AG04449 (cell line): ENCODE data around the gene TBL1X.

Source experiments
- CTCF ChIA-PET: fragments of 350-600 bp; formaldehyde crosslinking; extraction: SDS; loops from one replicate; lab custom pipeline; 2021; ENCODE audit warnings: antibody characterized with exemption; lab: Yijun Ruan, JAX
- POLR2A ChIA-PET: fragments of 400-600, 350-600 bp; formaldehyde crosslinking; extraction: SDS; loops from one replicate; lab custom pipeline; 2020; ENCODE audit warnings: antibody characterized with exemption, inconsistent platforms; lab: Yijun Ruan, JAX
- DNase-seq: peaks from one replicate; pipeline ENCODE4 v3.0.0-alpha.2; 2010; ENCODE audit warnings: low read depth, low spot score
- H3K4me3 ChIP-seq: 2 replicates; pipeline ENCODE4 v1.5.1; 2011; ENCODE audit warnings: low read depth, mild to moderate bottlenecking, control low read depth, low read length
- CTCF ChIP-seq: IDR thresholded peaks from one replicate; pipeline ENCODE4 v1.5.1; 2011; ENCODE audit warnings: mild to moderate bottlenecking, moderate library complexity, low read length, control low read depth, inconsistent platforms; ENCODE audit not compliant: insufficient read depth; ENCODE audit errors: missing control alignments

The TBL1X gene

GRCh38 chrX:9724711-9725110 lies 259.9 kb downstream of the TBL1X start:
- ChIA-PET POLR2A (no interaction called here), CTCF (interaction anchor here (1.1 kb wide), 2 partner anchors 11 to 875 kb away, joined by 3 read pairs; no protein-coding TSS in a partner anchor)
- TF ChIP-seq CTCF, result no peak
- H3K4me3 ChIP-seq, result no peak overlapping the region
- DNase-seq, result no peak

GRCh38 chrX:9728261-9728660 lies 263.4 kb downstream of the TBL1X start:
- POLR2A ChIA-PET, result no interaction called here
- CTCF ChIA-PET, result no interaction called here

GRCh38 chrX:9729171-9729885 lies 264.5 kb downstream of the TBL1X start:
- no peak for DNase-seq

More at GRCh38 chrX:9728261-9728660, 263.4 kb downstream of the TBL1X start:
- TF ChIP-seq CTCF, result no peak
- no peak for DNase-seq
- no peak overlapping the region for H3K4me3 ChIP-seq

GRCh38 chrX:9730078-9730477 lies 265.2 kb downstream of the TBL1X start:
- no peak overlapping the region for H3K4me3 ChIP-seq
- CTCF ChIA-PET, result no interaction called here
- POLR2A ChIA-PET, result no interaction called here
- DNase-seq, result no peak
- TF ChIP-seq CTCF, result no peak

More at GRCh38 chrX:9729171-9729885, 264.5 kb downstream of the TBL1X start:
- ChIA-PET POLR2A (no interaction called here), CTCF (no interaction called here)
- no peak for TF ChIP-seq CTCF
- H3K4me3 ChIP-seq, result no peak overlapping the region

- no peak for TF ChIP-seq CTCF
- DNase-seq, result no peak
- POLR2A ChIA-PET, result no interaction called here
- no peak overlapping the region for H3K4me3 ChIP-seq
- CTCF ChIA-PET, result no interaction called here
Measured at GRCh38 chrX:9730752-9731151, 265.9 kb downstream of the TBL1X start.

- CTCF ChIA-PET, result no interaction called here
- POLR2A ChIA-PET, result no interaction called here
- H3K4me3 ChIP-seq, result no peak overlapping the region
- TF ChIP-seq CTCF, result no peak
- no peak for DNase-seq
Measured at GRCh38 chrX:9737363-9737762, 272.5 kb downstream of the TBL1X start.
